DOHH2 (cell line): Measurements from ENCODE around the gene SETMAR.
"Not testable (repeated sequence)": the region's sequence is repeated elsewhere in the genome, so short reads cannot be mapped to it uniquely, and the experiment has no call there.

Experiments used
- H3F3A ChIP-seq: fragments of 200-600 bp; sonication (generic), shearing (Covaris generic); 2 replicates; pipeline ENCODE4 v1.6.0; 2016; ENCODE audit warnings: antibody characterized with exemption, mild to moderate bottlenecking; ENCODE audit not compliant: control insufficient read depth, insufficient read depth
- H3K27ac ChIP-seq: fragments of 200-600 bp; sonication (generic); 2 replicates; pipeline ENCODE4 v1.5.1; 2014; ENCODE audit warnings: low read depth, mild to moderate bottlenecking, low read length, moderate library complexity
- H3K27me3 ChIP-seq: fragments of 200-600 bp; sonication (generic); 2 replicates; pipeline ENCODE4 v1.6.1; 2014; ENCODE audit warnings: mild to moderate bottlenecking, low read length, mixed read lengths; ENCODE audit not compliant: control insufficient read depth
- H3K36me3 ChIP-seq: fragments of 200-600 bp; sonication (generic); 2 replicates; pipeline ENCODE4 v1.6.1; 2014; ENCODE audit warnings: mild to moderate bottlenecking, low read length, moderate library complexity, mixed read lengths; ENCODE audit not compliant: control insufficient read depth
- H3K4me1 ChIP-seq: fragments of 200-600 bp; sonication (generic); 2 replicates; pipeline ENCODE4 v1.6.1; 2014; ENCODE audit warnings: mild to moderate bottlenecking, low read length, mixed read lengths; ENCODE audit not compliant: control insufficient read depth
- H3K4me2 ChIP-seq: fragments of 200-600 bp; sonication (generic); 2 replicates; pipeline ENCODE4 v1.6.0; 2014; ENCODE audit warnings: mild to moderate bottlenecking, low read length, moderate library complexity
- H3K4me3 ChIP-seq: fragments of 200-600 bp; sonication (generic); 2 replicates; pipeline ENCODE4 v1.5.1; 2014; ENCODE audit warnings: mild to moderate bottlenecking, low read length, mixed read lengths
- H3K79me2 ChIP-seq: fragments of 200-600 bp; sonication (generic); 2 replicates; pipeline ENCODE4 v1.6.1; 2014; ENCODE audit warnings: mild to moderate bottlenecking, low read length, mixed read lengths; ENCODE audit not compliant: control insufficient read depth
- H3K9me2 ChIP-seq: fragments of 200-600 bp; sonication (generic); replicated peaks from 2 replicates; pipeline ENCODE4 v1.6.1; 2014; ENCODE audit warnings: mild to moderate bottlenecking, low read length, mixed read lengths; ENCODE audit not compliant: control insufficient read depth
- H3K9me3 ChIP-seq: fragments of 200-600 bp; sonication (generic); 2 replicates; pipeline ENCODE4 v1.6.1; 2014; ENCODE audit warnings: antibody characterized with exemption, low read length, mixed read lengths; ENCODE audit not compliant: control insufficient read depth, insufficient read depth
- H4K20me1 ChIP-seq: fragments of 200-600 bp; sonication (generic); 2 replicates; pipeline ENCODE4 v1.6.0; 2014; ENCODE audit warnings: low read depth, mild to moderate bottlenecking, antibody characterized with exemption, low read length, moderate library complexity; ENCODE audit not compliant: control insufficient read depth, insufficient read depth
- CTCF ChIP-seq: fragments of 200-600 bp; sonication (generic); IDR thresholded peaks from one replicate; pipeline ENCODE4 v1.5.1; 2014; ENCODE audit warnings: antibody characterized with exemption, mild to moderate bottlenecking, low read depth, low read length; ENCODE audit not compliant: poor library complexity, severe bottlenecking
- EZH2phosphoT487 ChIP-seq: fragments of 200-600 bp; sonication (generic); IDR thresholded peaks from 2 replicates; pipeline ENCODE4 v1.6.1; 2017; ENCODE audit warnings: borderline replicate concordance, mild to moderate bottlenecking, antibody characterized with exemption, low read length, moderate library complexity, mixed read lengths

Gene SETMAR

GRCh38 chr3:4323246-4324027 is 20.3 kb downstream of the SETMAR start:
- Histone ChIP-seq H3K9me3 (no peaks in the 10 kb centered on the region), H3K9me2 (no peaks in the 10 kb centered on the region), H3K79me2 (no peaks in the 10 kb centered on the region), H3K4me3 (no peak overlapping the region), H3K36me3 (no peaks in the 10 kb centered on the region), H3F3A (no peaks in the 10 kb centered on the region), H3K4me1 (no peaks in the 10 kb centered on the region), H3K4me2 (no peak overlapping the region), H3K27me3 (no peaks in the 10 kb centered on the region), H3K27ac (no peak overlapping the region), H4K20me1 (no peaks in the 10 kb centered on the region)
- TF ChIP-seq EZH2phosphoT487 (no peak), CTCF (no peak)

DNA sequence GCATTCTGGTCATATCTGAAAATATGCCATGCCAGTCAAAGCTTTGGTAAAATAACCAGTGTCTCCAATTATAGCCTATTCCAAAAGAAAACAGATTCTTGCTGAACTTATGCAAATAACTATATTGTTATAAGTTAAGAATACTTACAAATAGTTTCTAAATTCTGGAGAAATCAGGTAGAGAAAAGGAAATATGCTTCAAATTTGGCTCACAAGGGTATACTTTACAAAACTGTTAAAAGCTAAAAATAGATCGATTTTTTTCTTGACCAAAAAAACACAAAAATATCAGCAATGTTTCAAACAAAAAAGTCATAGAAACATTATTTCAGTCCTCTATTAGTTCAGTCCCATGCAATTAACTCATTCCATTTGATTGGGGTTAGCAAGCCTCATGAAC is 23.7 kb downstream of the SETMAR start:
- Histone ChIP-seq H3K36me3 (no peaks in the 10 kb centered on the region), H4K20me1 (no peaks in the 10 kb centered on the region), H3K4me3 (no peak overlapping the region), H3F3A (no peaks in the 10 kb centered on the region), H3K27ac (no peak overlapping the region), H3K79me2 (no peaks in the 10 kb centered on the region), H3K4me2 (no peak overlapping the region), H3K9me3 (0 out of 2 replicates have a peak, but pooled peaks cover 5% of the 10 kb centered on the region), H3K4me1 (no peaks in the 10 kb centered on the region), H3K9me2 (no peaks in the 10 kb centered on the region), H3K27me3 (no peaks in the 10 kb centered on the region)
- TF ChIP-seq CTCF (no peak), EZH2phosphoT487 (no peak)

GRCh38 chr3:4329806-4330205 is 26.6 kb downstream of the SETMAR start:
- not testable (repeated sequence) for H3K9me2 ChIP-seq, H3K4me2 ChIP-seq, H3K27me3 ChIP-seq, H3K4me3 ChIP-seq, H3K9me3 ChIP-seq, H3K27ac ChIP-seq, H3K36me3 ChIP-seq, H4K20me1 ChIP-seq, H3K4me1 ChIP-seq, H3F3A ChIP-seq, H3K79me2 ChIP-seq

GRCh38 chr3:4332111-4332510 is 28.9 kb downstream of the SETMAR start:
- Histone ChIP-seq H3K27ac (no peak overlapping the region), H3F3A (no peaks in the 10 kb centered on the region), H3K4me1 (no peaks in the 10 kb centered on the region), H3K4me2 (no peak overlapping the region), H4K20me1 (no peaks in the 10 kb centered on the region), H3K9me2 (no peaks in the 10 kb centered on the region), H3K4me3 (no peak overlapping the region), H3K79me2 (no peaks in the 10 kb centered on the region), H3K36me3 (no peaks in the 10 kb centered on the region), H3K27me3 (no peaks in the 10 kb centered on the region), H3K9me3 (0 out of 2 replicates have a peak, but pooled peaks cover 5% of the 10 kb centered on the region)
- TF ChIP-seq EZH2phosphoT487: no peak
- TF ChIP-seq CTCF: no peak
